ENCODE measurements around the gene MAP3K5.
"Not testable (repeated sequence)": the region's sequence is repeated elsewhere in the genome, so short reads cannot be mapped to it uniquely, and the experiment has no call there.

The MAP3K5 gene

GRCh38 chr6:136790411-136791295 lies 1.6 kb downstream of the MAP3K5 start:
- Histone ChIP-seq H3K27me3 (ENCODE audit: low read depth, low read length) (no peaks in the 10 kb centered on the region), H3K27ac (ENCODE audit: low read length) (peak overlapping the region; percentile 56), H3K4me3 (ENCODE audit: low read depth in 1 of 2, low read length in 2 of 2) (peak overlapping the region; percentile 80 to 94), H3K4me1 (ENCODE audit: control insufficient read depth in 1 of 2, insufficient read depth in 2 of 2, low read length in 2 of 2) (peaks cover 11% of the 10 kb centered on the region in 2 donors), H3K9me3 (ENCODE audit: control insufficient read depth in 1 of 2, low read length in 2 of 2) (no peaks in the 10 kb centered on the region), H3K36me3 (ENCODE audit: control insufficient read depth in 1 of 2, insufficient read depth in 2 of 2, low read length in 2 of 2) (no peaks in the 10 kb centered on the region)

GRCh38 chr6:136789440-136789839 lies 2.8 kb downstream of the MAP3K5 start:
- H3K9me3 ChIP-seq (ENCODE audit: control insufficient read depth in 1 of 2, low read length in 2 of 2); H3K4me3 ChIP-seq (ENCODE audit: low read depth in 1 of 2, low read length in 2 of 2); H3K27ac ChIP-seq (ENCODE audit: low read length); H3K27me3 ChIP-seq (ENCODE audit: low read depth, low read length); H3K36me3 ChIP-seq (ENCODE audit: control insufficient read depth in 1 of 2, insufficient read depth in 2 of 2, low read length in 2 of 2): not testable (repeated sequence)
- peaks cover 11% of the 10 kb centered on the region in 2 donors for H3K4me1 ChIP-seq (ENCODE audit: control insufficient read depth in 1 of 2, insufficient read depth in 2 of 2, low read length in 2 of 2)

- Histone ChIP-seq H3K27me3 (ENCODE audit: low read depth, low read length) (no peaks in the 10 kb centered on the region), H3K27ac (ENCODE audit: low read length) (peak overlapping the region; percentile 46), H3K4me1 (ENCODE audit: control insufficient read depth in 1 of 2, insufficient read depth in 2 of 2, low read length in 2 of 2) (peaks cover 8 to 13% of the 10 kb centered on the region in 2 donors), H3K36me3 (ENCODE audit: control insufficient read depth in 1 of 2, insufficient read depth in 2 of 2, low read length in 2 of 2) (no peaks in the 10 kb centered on the region), H3K9me3 (ENCODE audit: control insufficient read depth in 1 of 2, low read length in 2 of 2) (no peaks in the 10 kb centered on the region), H3K4me3 (ENCODE audit: low read depth in 1 of 2, low read length in 2 of 2) (no peak overlapping the region)
Observed at GRCh38 chr6:136788069-136788902, 4.0 kb downstream of the MAP3K5 start.

GRCh38 chr6:136787726-136788068 lies 4.6 kb downstream of the MAP3K5 start:
- peak overlapping the region; percentile 46 for H3K27ac ChIP-seq (ENCODE audit: low read length)
- H3K27me3 ChIP-seq (ENCODE audit: low read depth, low read length): no peaks in the 10 kb centered on the region
- H3K4me3 ChIP-seq (ENCODE audit: low read depth in 1 of 2, low read length in 2 of 2): no peak overlapping the region
- no peaks in the 10 kb centered on the region for H3K36me3 ChIP-seq (ENCODE audit: control insufficient read depth in 1 of 2, insufficient read depth in 2 of 2, low read length in 2 of 2)
- H3K4me1 ChIP-seq (ENCODE audit: control insufficient read depth in 1 of 2, insufficient read depth in 2 of 2, low read length in 2 of 2): peaks cover 9 to 12% of the 10 kb centered on the region in 2 donors
- no peaks in the 10 kb centered on the region for H3K9me3 ChIP-seq (ENCODE audit: control insufficient read depth in 1 of 2, low read length in 2 of 2)

GRCh38 chr6:136786658-136787057 lies 5.6 kb downstream of the MAP3K5 start:
- Histone ChIP-seq H3K4me3 (ENCODE audit: low read depth in 1 of 2, low read length in 2 of 2) (no peak overlapping the region), H3K4me1 (ENCODE audit: control insufficient read depth in 1 of 2, insufficient read depth in 2 of 2, low read length in 2 of 2) (peaks cover 9 to 12% of the 10 kb centered on the region in 2 donors), H3K27ac (ENCODE audit: low read length) (no peak overlapping the region), H3K9me3 (ENCODE audit: control insufficient read depth in 1 of 2, low read length in 2 of 2) (no peaks in the 10 kb centered on the region), H3K36me3 (ENCODE audit: control insufficient read depth in 1 of 2, insufficient read depth in 2 of 2, low read length in 2 of 2) (no peaks in the 10 kb centered on the region), H3K27me3 (ENCODE audit: low read depth, low read length) (no peaks in the 10 kb centered on the region)

GRCh38 chr6:136784910-136785746 lies 7.1 kb downstream of the MAP3K5 start:
- H3K27me3 ChIP-seq (ENCODE audit: low read depth, low read length): no peaks in the 10 kb centered on the region
- H3K36me3 ChIP-seq (ENCODE audit: control insufficient read depth in 1 of 2, insufficient read depth in 2 of 2, low read length in 2 of 2): no peaks in the 10 kb centered on the region
- peaks cover 9 to 12% of the 10 kb centered on the region in 2 donors for H3K4me1 ChIP-seq (ENCODE audit: control insufficient read depth in 1 of 2, insufficient read depth in 2 of 2, low read length in 2 of 2)
- H3K4me3 ChIP-seq (ENCODE audit: low read depth in 1 of 2, low read length in 2 of 2): no peak overlapping the region
- H3K27ac ChIP-seq (ENCODE audit: low read length): peak overlapping the region; percentile 41
- H3K9me3 ChIP-seq (ENCODE audit: control insufficient read depth in 1 of 2, low read length in 2 of 2): no peaks in the 10 kb centered on the region

- Histone ChIP-seq H3K27ac (ENCODE audit: low read length) (peak overlapping the region; percentile 41), H3K4me1 (ENCODE audit: control insufficient read depth in 1 of 2, insufficient read depth in 2 of 2, low read length in 2 of 2) (peaks cover 9 to 17% of the 10 kb centered on the region in 2 donors), H3K4me3 (ENCODE audit: low read depth in 1 of 2, low read length in 2 of 2) (peak overlapping the region in 1 of 2 donors; percentile 35), H3K9me3 (ENCODE audit: control insufficient read depth in 1 of 2, low read length in 2 of 2) (no peaks in the 10 kb centered on the region), H3K36me3 (ENCODE audit: control insufficient read depth in 1 of 2, insufficient read depth in 2 of 2, low read length in 2 of 2) (no peaks in the 10 kb centered on the region), H3K27me3 (ENCODE audit: low read depth, low read length) (no peaks in the 10 kb centered on the region)
Observed at GRCh38 chr6:136784271-136784664, 8.0 kb downstream of the MAP3K5 start.

- Histone ChIP-seq H3K4me1 (ENCODE audit: control insufficient read depth in 1 of 2, insufficient read depth in 2 of 2, low read length in 2 of 2) (peaks cover 9 to 17% of the 10 kb centered on the region in 2 donors), H3K27ac (ENCODE audit: low read length) (no peak overlapping the region), H3K4me3 (ENCODE audit: low read depth in 1 of 2, low read length in 2 of 2) (peak overlapping the region in 1 of 2 donors; percentile 35)
Observed at GRCh38 chr6:136783495-136784270, 8.6 kb downstream of the MAP3K5 start.

GRCh38 chr6:136783021-136783420 lies 9.3 kb downstream of the MAP3K5 start:
- H3K9me3 ChIP-seq (ENCODE audit: control insufficient read depth in 1 of 2, low read length in 2 of 2): no peaks in the 10 kb centered on the region
- H3K27ac ChIP-seq (ENCODE audit: low read length): no peak overlapping the region
- peaks cover 9 to 17% of the 10 kb centered on the region in 2 donors for H3K4me1 ChIP-seq (ENCODE audit: control insufficient read depth in 1 of 2, insufficient read depth in 2 of 2, low read length in 2 of 2)

More at GRCh38 chr6:136783495-136784270, 8.6 kb downstream of the MAP3K5 start:
- no peaks in the 10 kb centered on the region for H3K27me3 ChIP-seq (ENCODE audit: low read depth, low read length)
- no peaks in the 10 kb centered on the region for H3K36me3 ChIP-seq (ENCODE audit: control insufficient read depth in 1 of 2, insufficient read depth in 2 of 2, low read length in 2 of 2)
- no peaks in the 10 kb centered on the region for H3K9me3 ChIP-seq (ENCODE audit: control insufficient read depth in 1 of 2, low read length in 2 of 2)

GRCh38 chr6:136782021-136782770 lies 10.1 kb downstream of the MAP3K5 start:
- H3K36me3 ChIP-seq (ENCODE audit: control insufficient read depth in 1 of 2, insufficient read depth in 2 of 2, low read length in 2 of 2): no peaks in the 10 kb centered on the region
- no peak overlapping the region for H3K27ac ChIP-seq (ENCODE audit: low read length)
- peaks cover 7 to 12% of the 10 kb centered on the region in 2 donors for H3K4me1 ChIP-seq (ENCODE audit: control insufficient read depth in 1 of 2, insufficient read depth in 2 of 2, low read length in 2 of 2)
- no peak overlapping the region for H3K4me3 ChIP-seq (ENCODE audit: low read depth in 1 of 2, low read length in 2 of 2)
- H3K9me3 ChIP-seq (ENCODE audit: control insufficient read depth in 1 of 2, low read length in 2 of 2): no peaks in the 10 kb centered on the region
- no peaks in the 10 kb centered on the region for H3K27me3 ChIP-seq (ENCODE audit: low read depth, low read length)

More at GRCh38 chr6:136783021-136783420, 9.3 kb downstream of the MAP3K5 start:
- H3K4me3 ChIP-seq (ENCODE audit: low read depth in 1 of 2, low read length in 2 of 2): no peak overlapping the region
- H3K27me3 ChIP-seq (ENCODE audit: low read depth, low read length): no peaks in the 10 kb centered on the region
- no peaks in the 10 kb centered on the region for H3K36me3 ChIP-seq (ENCODE audit: control insufficient read depth in 1 of 2, insufficient read depth in 2 of 2, low read length in 2 of 2)

Data from muscle layer of duodenum (tissue), 2 donors.